Fibroblast of skin of right quadriceps (primary cell): ENCODE results near the gene ZNF804B.

Experiments
- DNase-seq: peaks from one replicate; pipeline ENCODE4 v3.0.0-alpha.2; 2013

Gene ZNF804B

DNA sequence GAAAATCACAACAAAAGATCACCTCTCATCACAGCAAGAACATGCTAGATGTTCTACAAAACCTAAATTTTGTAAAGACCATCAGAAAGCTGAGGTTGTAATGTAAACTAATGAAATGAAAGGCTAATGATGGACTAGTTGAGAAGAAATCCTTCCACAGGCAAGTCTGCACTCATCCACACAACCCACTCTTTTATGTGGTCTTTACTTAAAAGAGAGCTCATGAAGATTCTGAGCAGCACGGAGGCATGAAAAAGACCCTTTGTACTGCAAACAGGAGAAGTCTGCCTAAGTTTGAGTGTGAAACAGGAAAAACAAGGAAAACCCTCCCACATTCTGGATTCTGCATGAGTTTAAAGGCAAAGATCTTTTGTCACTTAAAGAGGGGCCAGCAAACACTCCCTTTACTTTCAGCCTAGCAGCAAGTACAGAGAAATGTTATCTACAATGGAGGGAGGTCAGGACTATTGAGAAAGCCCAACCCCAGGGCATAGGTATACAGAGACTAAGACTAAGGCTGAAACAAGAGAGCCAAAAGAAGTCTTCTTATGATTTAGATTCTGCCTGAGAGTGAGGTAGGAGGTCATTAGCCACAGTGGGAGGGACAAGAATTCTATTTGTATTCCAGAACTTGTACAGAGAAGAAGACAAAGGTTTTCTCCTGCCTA lies 557.2 kb downstream of the ZNF804B start:
- DNase-seq = no peak

DNA sequence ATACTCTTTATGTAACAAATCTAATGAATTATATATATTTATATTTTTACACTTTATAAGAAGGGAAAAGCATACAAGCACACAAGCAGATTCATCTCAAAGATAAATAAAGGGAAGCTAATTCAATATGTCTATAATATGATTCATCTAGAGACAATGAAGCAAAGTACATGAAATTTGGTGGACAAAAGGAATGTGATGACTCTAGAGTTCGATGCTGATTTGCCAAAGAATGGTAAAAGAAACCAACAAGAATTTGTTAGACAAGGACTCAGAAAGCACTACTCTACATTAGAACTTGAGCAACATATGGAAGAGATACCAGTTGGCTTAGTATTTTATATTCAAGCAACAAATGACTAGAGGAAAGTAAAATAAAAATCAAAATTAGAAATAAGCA lies 572.5 kb downstream of the ZNF804B start:
- DNase-seq = peak; percentile 75

DNA sequence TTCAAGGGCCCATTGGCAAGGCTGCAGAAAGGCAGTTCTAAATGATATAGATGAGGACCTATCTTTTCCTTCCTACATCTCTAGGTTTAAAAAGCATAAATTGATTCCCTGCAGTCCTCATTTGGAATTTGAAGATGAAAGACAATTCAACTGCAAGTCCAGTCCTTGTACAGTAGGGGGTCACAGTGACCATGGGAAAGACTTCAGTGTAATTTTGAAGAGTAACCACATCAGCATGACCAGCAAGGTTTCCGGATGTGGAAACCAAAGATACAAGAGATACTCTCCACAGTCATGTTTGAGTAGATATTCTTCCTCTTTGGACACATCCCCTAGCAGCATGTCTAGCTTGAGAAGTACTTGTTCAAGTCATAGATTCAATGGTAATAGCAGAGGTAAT lies 575.3 kb downstream of the ZNF804B start:
- no peak for DNase-seq

DNA sequence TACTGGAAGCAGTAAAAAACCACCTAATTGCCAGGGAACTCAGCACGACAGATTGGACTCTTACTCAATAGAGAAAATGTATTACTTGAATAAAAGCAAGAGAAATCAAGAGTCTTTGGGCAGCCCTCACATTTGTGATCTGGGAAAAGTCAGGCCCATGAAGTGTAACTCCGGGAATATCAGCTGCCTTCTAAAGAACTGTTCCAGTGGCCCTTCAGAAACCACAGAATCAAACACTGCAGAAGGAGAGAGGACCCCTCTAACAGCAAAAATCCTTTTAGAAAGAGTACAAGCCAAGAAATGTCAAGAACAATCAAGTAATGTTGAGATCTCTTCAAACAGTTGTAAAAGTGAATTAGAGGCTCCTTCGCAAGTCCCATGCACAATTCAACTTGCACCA lies 576.0 kb downstream of the ZNF804B start:
- no peak for DNase-seq

DNA sequence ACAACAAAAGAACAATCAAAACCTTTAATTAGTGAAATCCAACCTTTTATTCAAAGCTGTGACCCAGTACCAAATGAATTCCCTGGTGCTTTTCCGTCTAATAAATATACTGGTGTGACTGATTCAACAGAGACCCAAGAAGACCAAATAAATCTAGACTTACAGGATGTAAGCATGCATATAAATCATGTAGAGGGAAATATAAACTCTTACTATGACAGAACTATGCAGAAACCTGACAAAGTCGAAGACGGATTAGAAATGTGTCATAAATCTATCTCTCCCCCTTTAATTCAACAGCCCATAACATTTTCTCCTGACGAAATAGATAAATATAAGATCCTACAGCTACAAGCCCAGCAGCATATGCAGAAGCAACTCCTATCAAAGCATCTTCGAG lies 576.6 kb downstream of the ZNF804B start:
- DNase-seq = no peak

DNA sequence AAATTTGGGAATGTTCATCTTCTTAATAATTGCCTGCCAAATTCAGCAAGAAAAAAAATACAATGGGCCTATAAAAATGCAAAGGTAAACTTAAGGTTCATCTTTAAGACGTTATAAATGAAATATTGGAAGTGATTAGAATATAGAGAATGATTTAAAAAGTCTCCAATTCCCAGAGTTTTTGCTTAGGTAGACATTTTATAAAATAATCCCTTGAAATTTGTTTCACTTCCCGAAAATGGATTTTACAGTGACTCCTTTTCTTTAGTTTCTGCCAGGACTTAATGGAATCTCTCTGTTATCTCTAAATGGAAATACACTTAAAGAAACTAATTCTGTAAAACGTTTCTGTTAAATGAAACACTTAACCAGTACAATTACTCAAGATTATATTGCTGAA lies 580.2 kb downstream of the ZNF804B start:
- no peak for DNase-seq

DNA sequence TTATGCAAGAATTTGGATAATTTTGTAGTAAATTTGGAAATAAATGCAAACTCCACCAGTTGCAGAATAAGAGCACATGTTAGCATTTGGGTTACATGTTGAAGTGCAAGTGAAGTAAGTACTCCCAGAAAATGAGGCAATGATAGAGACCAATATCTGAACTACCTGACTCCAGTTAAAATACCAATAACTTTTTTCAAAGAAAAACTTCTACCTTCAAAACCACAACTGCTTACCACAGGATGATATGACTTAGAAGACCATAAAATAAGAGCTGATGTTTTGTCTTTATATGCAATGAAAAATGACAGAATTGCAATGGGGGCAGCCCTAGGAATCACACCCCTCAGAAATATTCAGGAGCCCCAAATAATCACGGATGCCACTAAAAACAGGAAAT lies 597.6 kb downstream of the ZNF804B start:
- no peak for DNase-seq

DNA sequence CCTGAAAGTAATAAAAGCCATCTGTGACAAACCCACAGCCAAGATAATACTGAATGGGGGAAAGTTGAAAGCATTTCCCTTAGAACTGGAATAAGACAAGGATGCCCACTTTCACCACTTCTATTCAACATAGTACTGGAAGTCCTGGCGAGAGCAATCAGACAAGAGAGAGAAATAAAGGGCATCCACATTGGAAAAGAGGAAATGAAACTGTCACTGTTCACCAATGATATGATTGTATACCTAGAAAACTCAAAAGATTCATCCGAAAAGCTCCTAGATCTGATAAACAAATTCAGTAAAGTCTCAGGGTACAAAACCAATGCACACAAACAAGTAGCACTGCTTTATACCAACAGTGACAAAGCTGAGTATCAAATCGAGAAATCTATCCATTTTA lies 617.7 kb downstream of the ZNF804B start:
- DNase-seq = no peak

DNA sequence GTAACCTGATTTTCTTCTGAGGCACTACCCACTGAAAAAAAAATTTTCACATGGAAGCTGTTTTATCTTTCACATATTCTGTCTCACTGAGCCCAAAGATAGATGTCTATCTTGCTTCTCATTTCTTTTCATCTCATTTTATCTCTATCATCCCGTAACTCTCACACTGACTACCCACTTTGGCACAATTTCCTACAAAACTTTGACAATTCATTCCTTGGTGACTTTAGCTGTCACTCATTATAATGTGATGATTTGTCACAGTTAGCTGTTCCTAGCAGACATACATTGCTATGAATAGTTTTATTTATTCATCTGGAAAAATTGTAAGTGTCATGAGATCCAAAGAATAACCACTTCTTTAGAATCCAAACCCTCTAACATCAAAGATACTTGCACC lies 625.9 kb downstream of the ZNF804B start:
- no peak for DNase-seq
